Epithelial cell of proximal tubule (primary cell): ENCODE data around the gene ABCB10. TPM values are rescaled to one million over a fixed set of nuclear protein-coding genes. Genes with fewer than 3 reads are reported as not detected.

ENCODE experiments used
- DNase-seq: peaks from one replicate; pipeline ENCODE4 v3.0.0-alpha.2; 2011; ENCODE audit warnings: low read depth
- H3K4me3 ChIP-seq: 2 replicates; pipeline ENCODE4 v1.5.1; 2011; ENCODE audit warnings: low read depth, mild to moderate bottlenecking, low read length
- CTCF ChIP-seq: conservative IDR thresholded peaks from 2 replicates; pipeline ENCODE4 v1.5.1; 2012; ENCODE audit warnings: low read depth, mild to moderate bottlenecking, low read length
- total RNA-seq: library from RNA; depleted of rRNA; stranded (reverse); fragments of >200 nt; gene quantifications from 2 replicates; pipeline ENCODE4 v1.2.3, GENCODE V29; 2015

Gene ABCB10
- total RNA-seq, 1 donor from 2014 or later, result 15.4 TPM

- H3K4me3 ChIP-seq, result no peak overlapping the region
- TF ChIP-seq CTCF, result no peak
- DNase-seq, result no peak
These were observed 23.6 kb upstream of the ABCB10 start for GRCh38 chr1:229582011-229582694.

GRCh38 chr1:229581485-229581884, 23.0 kb upstream of the ABCB10 start:
- no peak overlapping the region for H3K4me3 ChIP-seq
- no peak for TF ChIP-seq CTCF
- DNase-seq, result no peak

GRCh38 chr1:229579059-229579673, 20.7 kb upstream of the ABCB10 start:
- peak overlapping the region; percentile 33 for H3K4me3 ChIP-seq
- DNase-seq, result no peak

GRCh38 chr1:229578168-229579058, 19.9 kb upstream of the ABCB10 start:
- peak; percentile 29 for TF ChIP-seq CTCF
- H3K4me3 ChIP-seq, result peak overlapping the region; percentile 33
- DNase-seq, result no peak

More at GRCh38 chr1:229579059-229579673, 20.7 kb upstream of the ABCB10 start:
- TF ChIP-seq CTCF, result no peak

GRCh38 chr1:229574679-229575442, 16.4 kb upstream of the ABCB10 start:
- DNase-seq, result no peak
- TF ChIP-seq CTCF, result no peak

GRCh38 chr1:229572286-229572685, 13.8 kb upstream of the ABCB10 start:
- no peak for DNase-seq
- no peak for TF ChIP-seq CTCF
- no peak overlapping the region for H3K4me3 ChIP-seq

More at GRCh38 chr1:229574679-229575442, 16.4 kb upstream of the ABCB10 start:
- H3K4me3 ChIP-seq, result no peak overlapping the region
